MM.1S (cell line): ENCODE data around the gene ZNF107.
A peak's percentile ranks its signal among the peaks of the same experiment; 100 is the strongest.

ENCODE experiments used
- CTCF ChIP-seq: fragments of 300-600 bp; sonication (generic); IDR thresholded peaks from 2 replicates; pipeline ENCODE4 v1.5.1; 2016; ENCODE audit warnings: antibody characterized with exemption, low read length, mixed read lengths
- EZH2phosphoT487 ChIP-seq: fragments of 300-600 bp; sonication (generic); IDR thresholded peaks from 2 replicates; pipeline ENCODE4 v1.6.1; 2018; ENCODE audit warnings: antibody characterized with exemption, low read length

DNA sequence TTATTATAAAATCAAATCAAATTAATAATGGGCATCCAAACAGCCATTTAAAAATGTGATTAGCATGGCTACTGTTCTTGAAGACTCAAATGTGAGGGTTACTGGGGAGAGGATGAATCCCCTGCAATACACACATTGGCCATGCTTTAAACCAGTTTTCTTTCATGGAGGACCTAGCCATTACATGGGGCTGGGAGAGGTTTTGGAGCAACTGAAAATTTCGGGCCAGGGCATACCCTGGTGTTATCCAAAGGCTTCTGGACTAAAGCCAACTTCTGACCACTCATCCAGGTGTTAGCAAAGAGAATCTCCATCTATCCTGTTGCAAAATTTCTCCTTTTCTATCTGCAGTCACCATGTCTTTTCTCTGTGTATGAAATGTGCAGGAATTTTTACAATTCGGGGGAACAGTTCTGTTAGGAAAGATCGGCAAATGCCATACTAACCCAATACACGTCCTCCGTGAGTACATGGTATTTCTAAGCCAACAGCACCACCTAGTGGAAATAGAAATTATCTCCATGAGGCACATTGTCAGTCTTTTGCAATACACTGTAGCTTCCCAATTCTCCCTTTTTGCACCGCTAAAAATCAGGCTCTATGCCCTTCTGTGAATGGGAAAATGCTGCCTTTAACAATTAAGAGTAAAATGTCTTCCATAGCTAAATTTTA, 47.0 kb upstream of the ZNF107 start:
- no peak for TF ChIP-seq EZH2phosphoT487
- peak; percentile 69 for TF ChIP-seq CTCF
